ENCODE measurements around the gene TAPT1. TPM values are rescaled to one million over a fixed set of nuclear protein-coding genes. Genes with fewer than 3 reads are reported as not detected.
A peak's percentile ranks its signal among the peaks of the same experiment; 100 is the strongest.
"Not testable (repeated sequence)": the region's sequence is repeated elsewhere in the genome, so short reads cannot be mapped to it uniquely, and the experiment has no call there.

The TAPT1 gene
- total RNA-seq, 1 donor from 2014 or later: 31.8 TPM

GRCh38 chr4:16202598-16202997 lies 23.7 kb downstream of the TAPT1 start:
- Histone ChIP-seq H3K4me3 (ENCODE audit: low read length in 3 of 3) (no peak overlapping the region), H3K4me1 (ENCODE audit: control insufficient read depth in 3 of 3, insufficient read depth in 3 of 3, low read length in 3 of 3) (peaks cover 8 to 35% (median 17%) of the 10 kb centered on the region in 3 donors), H3K36me3 (ENCODE audit: control insufficient read depth in 3 of 3, insufficient read depth in 3 of 3, low read length in 3 of 3) (peaks cover 0 to 23% (median 12%) of the 10 kb centered on the region in 3 donors), H3K27ac (ENCODE audit: low read depth, low read length) (no peak overlapping the region), H3K9ac (ENCODE audit: low read depth in 1 of 3, low read length in 3 of 3) (no peak overlapping the region), H3K9me3 (ENCODE audit: control insufficient read depth in 3 of 3, low read length in 3 of 3) (no peaks in the 10 kb centered on the region), H3K27me3 (ENCODE audit: control insufficient read depth in 3 of 3, insufficient read depth in 3 of 3, low read length in 3 of 3) (no peaks in the 10 kb centered on the region)

GRCh38 chr4:16199093-16199492 lies 27.2 kb downstream of the TAPT1 start:
- Histone ChIP-seq H3K9ac (ENCODE audit: low read depth in 1 of 3, low read length in 3 of 3) (no peak overlapping the region), H3K27me3 (ENCODE audit: control insufficient read depth in 3 of 3, insufficient read depth in 3 of 3, low read length in 3 of 3) (no peaks in the 10 kb centered on the region), H3K4me3 (ENCODE audit: low read length in 3 of 3) (no peak overlapping the region), H3K36me3 (ENCODE audit: control insufficient read depth in 3 of 3, insufficient read depth in 3 of 3, low read length in 3 of 3) (peaks cover 0 to 20% (median 12%) of the 10 kb centered on the region in 3 donors), H3K9me3 (ENCODE audit: control insufficient read depth in 3 of 3, low read length in 3 of 3) (no peaks in the 10 kb centered on the region), H3K4me1 (ENCODE audit: control insufficient read depth in 3 of 3, insufficient read depth in 3 of 3, low read length in 3 of 3) (peaks cover 8 to 28% (median 9%) of the 10 kb centered on the region in 3 donors), H3K27ac (ENCODE audit: low read depth, low read length) (no peak overlapping the region)

GRCh38 chr4:16197876-16198665 lies 28.2 kb downstream of the TAPT1 start:
- no peak overlapping the region for H3K9ac ChIP-seq (ENCODE audit: low read depth in 1 of 3, low read length in 3 of 3)
- H3K27me3 ChIP-seq (ENCODE audit: control insufficient read depth in 3 of 3, insufficient read depth in 3 of 3, low read length in 3 of 3): no peaks in the 10 kb centered on the region
- H3K9me3 ChIP-seq (ENCODE audit: control insufficient read depth in 3 of 3, low read length in 3 of 3): no peaks in the 10 kb centered on the region
- H3K27ac ChIP-seq (ENCODE audit: low read depth, low read length): no peak overlapping the region
- peaks cover 0 to 19% (median 9%) of the 10 kb centered on the region in 3 donors for H3K36me3 ChIP-seq (ENCODE audit: control insufficient read depth in 3 of 3, insufficient read depth in 3 of 3, low read length in 3 of 3)
- no peak overlapping the region for H3K4me3 ChIP-seq (ENCODE audit: low read length in 3 of 3)
- peaks cover 11 to 31% (median 13%) of the 10 kb centered on the region in 3 donors for H3K4me1 ChIP-seq (ENCODE audit: control insufficient read depth in 3 of 3, insufficient read depth in 3 of 3, low read length in 3 of 3)

GRCh38 chr4:16196482-16197393 lies 29.5 kb downstream of the TAPT1 start:
- Histone ChIP-seq H3K4me3 (ENCODE audit: low read length in 3 of 3) (peak overlapping the region in 1 of 3 donors; percentile 24), H3K27me3 (ENCODE audit: control insufficient read depth in 3 of 3, insufficient read depth in 3 of 3, low read length in 3 of 3) (no peaks in the 10 kb centered on the region), H3K36me3 (ENCODE audit: control insufficient read depth in 3 of 3, insufficient read depth in 3 of 3, low read length in 3 of 3) (peaks cover 0 to 17% (median 9%) of the 10 kb centered on the region in 3 donors), H3K27ac (ENCODE audit: low read depth, low read length) (no peak overlapping the region), H3K9me3 (ENCODE audit: control insufficient read depth in 3 of 3, low read length in 3 of 3) (no peaks in the 10 kb centered on the region), H3K4me1 (ENCODE audit: control insufficient read depth in 3 of 3, insufficient read depth in 3 of 3, low read length in 3 of 3) (peaks cover 14 to 33% (median 15%) of the 10 kb centered on the region in 3 donors), H3K9ac (ENCODE audit: low read depth in 1 of 3, low read length in 3 of 3) (peak overlapping the region in 1 of 3 donors; percentile 33)

- no peak overlapping the region for H3K9ac ChIP-seq (ENCODE audit: low read depth in 1 of 3, low read length in 3 of 3)
- H3K36me3 ChIP-seq (ENCODE audit: control insufficient read depth in 3 of 3, insufficient read depth in 3 of 3, low read length in 3 of 3): peaks cover 6 to 18% (median 12%) of the 10 kb centered on the region in 3 donors
- H3K4me1 ChIP-seq (ENCODE audit: control insufficient read depth in 3 of 3, insufficient read depth in 3 of 3, low read length in 3 of 3): peaks cover 14 to 33% (median 15%) of the 10 kb centered on the region in 3 donors
- H3K27ac ChIP-seq (ENCODE audit: low read depth, low read length): no peak overlapping the region
- no peak overlapping the region for H3K4me3 ChIP-seq (ENCODE audit: low read length in 3 of 3)
- no peaks in the 10 kb centered on the region for H3K9me3 ChIP-seq (ENCODE audit: control insufficient read depth in 3 of 3, low read length in 3 of 3)
- H3K27me3 ChIP-seq (ENCODE audit: control insufficient read depth in 3 of 3, insufficient read depth in 3 of 3, low read length in 3 of 3): no peaks in the 10 kb centered on the region
Observed at GRCh38 chr4:16195209-16195608, 31.1 kb downstream of the TAPT1 start.

GRCh38 chr4:16194798-16195197 lies 31.5 kb downstream of the TAPT1 start:
- peaks cover 14 to 33% (median 15%) of the 10 kb centered on the region in 3 donors for H3K4me1 ChIP-seq (ENCODE audit: control insufficient read depth in 3 of 3, insufficient read depth in 3 of 3, low read length in 3 of 3)
- peaks cover 9 to 18% (median 11%) of the 10 kb centered on the region in 3 donors for H3K36me3 ChIP-seq (ENCODE audit: control insufficient read depth in 3 of 3, insufficient read depth in 3 of 3, low read length in 3 of 3)
- H3K9ac ChIP-seq (ENCODE audit: low read depth in 1 of 3, low read length in 3 of 3); H3K4me3 ChIP-seq (ENCODE audit: low read length in 3 of 3); H3K9me3 ChIP-seq (ENCODE audit: control insufficient read depth in 3 of 3, low read length in 3 of 3); H3K27ac ChIP-seq (ENCODE audit: low read depth, low read length); H3K27me3 ChIP-seq (ENCODE audit: control insufficient read depth in 3 of 3, insufficient read depth in 3 of 3, low read length in 3 of 3): not testable (repeated sequence)

GRCh38 chr4:16194214-16194613 lies 32.1 kb downstream of the TAPT1 start:
- H3K27me3 ChIP-seq (ENCODE audit: control insufficient read depth in 3 of 3, insufficient read depth in 3 of 3, low read length in 3 of 3): no peaks in the 10 kb centered on the region
- no peaks in the 10 kb centered on the region for H3K9me3 ChIP-seq (ENCODE audit: control insufficient read depth in 3 of 3, low read length in 3 of 3)
- H3K4me3 ChIP-seq (ENCODE audit: low read length in 3 of 3): no peak overlapping the region
- H3K4me1 ChIP-seq (ENCODE audit: control insufficient read depth in 3 of 3, insufficient read depth in 3 of 3, low read length in 3 of 3): peaks cover 14 to 33% (median 15%) of the 10 kb centered on the region in 3 donors
- no peak overlapping the region for H3K27ac ChIP-seq (ENCODE audit: low read depth, low read length)
- H3K9ac ChIP-seq (ENCODE audit: low read depth in 1 of 3, low read length in 3 of 3): no peak overlapping the region
- peaks cover 14 to 21% (median 14%) of the 10 kb centered on the region in 3 donors for H3K36me3 ChIP-seq (ENCODE audit: control insufficient read depth in 3 of 3, insufficient read depth in 3 of 3, low read length in 3 of 3)

- H3K9me3 ChIP-seq (ENCODE audit: control insufficient read depth in 3 of 3, low read length in 3 of 3): no peaks in the 10 kb centered on the region
- peaks cover 16 to 25% (median 17%) of the 10 kb centered on the region in 3 donors for H3K36me3 ChIP-seq (ENCODE audit: control insufficient read depth in 3 of 3, insufficient read depth in 3 of 3, low read length in 3 of 3)
- no peak overlapping the region for H3K27ac ChIP-seq (ENCODE audit: low read depth, low read length)
- H3K4me1 ChIP-seq (ENCODE audit: control insufficient read depth in 3 of 3, insufficient read depth in 3 of 3, low read length in 3 of 3): peaks cover 14 to 29% (median 15%) of the 10 kb centered on the region in 3 donors
- no peaks in the 10 kb centered on the region for H3K27me3 ChIP-seq (ENCODE audit: control insufficient read depth in 3 of 3, insufficient read depth in 3 of 3, low read length in 3 of 3)
- no peak overlapping the region for H3K4me3 ChIP-seq (ENCODE audit: low read length in 3 of 3)
- H3K9ac ChIP-seq (ENCODE audit: low read depth in 1 of 3, low read length in 3 of 3): no peak overlapping the region
Observed at GRCh38 chr4:16192631-16193518, 33.4 kb downstream of the TAPT1 start.

- peaks cover 16 to 25% (median 17%) of the 10 kb centered on the region in 3 donors for H3K36me3 ChIP-seq (ENCODE audit: control insufficient read depth in 3 of 3, insufficient read depth in 3 of 3, low read length in 3 of 3)
- H3K27ac ChIP-seq (ENCODE audit: low read depth, low read length): no peak overlapping the region
- no peaks in the 10 kb centered on the region for H3K27me3 ChIP-seq (ENCODE audit: control insufficient read depth in 3 of 3, insufficient read depth in 3 of 3, low read length in 3 of 3)
- no peak overlapping the region for H3K9ac ChIP-seq (ENCODE audit: low read depth in 1 of 3, low read length in 3 of 3)
- H3K9me3 ChIP-seq (ENCODE audit: control insufficient read depth in 3 of 3, low read length in 3 of 3): no peaks in the 10 kb centered on the region
- no peak overlapping the region for H3K4me3 ChIP-seq (ENCODE audit: low read length in 3 of 3)
- H3K4me1 ChIP-seq (ENCODE audit: control insufficient read depth in 3 of 3, insufficient read depth in 3 of 3, low read length in 3 of 3): peaks cover 14 to 27% (median 14%) of the 10 kb centered on the region in 3 donors
Observed at GRCh38 chr4:16192057-16192456, 34.2 kb downstream of the TAPT1 start.

Measured in skeletal muscle tissue (tissue), 4 donors.